ENCODE results near the gene GADD45B.

GADD45B gene

GRCh38 chr19:2429917-2430535 lies 45.9 kb upstream of the GADD45B start:
- TF ChIP-seq, protein P1, sequence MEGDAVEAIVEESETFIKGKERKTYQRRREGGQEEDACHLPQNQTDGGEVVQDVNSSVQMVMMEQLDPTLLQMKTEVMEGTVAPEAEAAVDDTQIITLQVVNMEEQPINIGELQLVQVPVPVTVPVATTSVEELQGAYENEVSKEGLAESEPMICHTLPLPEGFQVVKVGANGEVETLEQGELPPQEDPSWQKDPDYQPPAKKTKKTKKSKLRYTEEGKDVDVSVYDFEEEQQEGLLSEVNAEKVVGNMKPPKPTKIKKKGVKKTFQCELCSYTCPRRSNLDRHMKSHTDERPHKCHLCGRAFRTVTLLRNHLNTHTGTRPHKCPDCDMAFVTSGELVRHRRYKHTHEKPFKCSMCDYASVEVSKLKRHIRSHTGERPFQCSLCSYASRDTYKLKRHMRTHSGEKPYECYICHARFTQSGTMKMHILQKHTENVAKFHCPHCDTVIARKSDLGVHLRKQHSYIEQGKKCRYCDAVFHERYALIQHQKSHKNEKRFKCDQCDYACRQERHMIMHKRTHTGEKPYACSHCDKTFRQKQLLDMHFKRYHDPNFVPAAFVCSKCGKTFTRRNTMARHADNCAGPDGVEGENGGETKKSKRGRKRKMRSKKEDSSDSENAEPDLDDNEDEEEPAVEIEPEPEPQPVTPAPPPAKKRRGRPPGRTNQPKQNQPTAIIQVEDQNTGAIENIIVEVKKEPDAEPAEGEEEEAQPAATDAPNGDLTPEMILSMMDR (conservative IDR thresholded peaks at IDR 0.05; ENCODE audit: low read length) = no peak
- no peak for DNase-seq (ENCODE audit: low read depth)

GRCh38 chr19:2431318-2432055 lies 44.4 kb upstream of the GADD45B start:
- no peak for DNase-seq (ENCODE audit: low read depth)
- TF ChIP-seq, protein P1 (conservative IDR thresholded peaks at IDR 0.05; ENCODE audit: low read length) = no peak
- H3K4me3 ChIP-seq (ENCODE audit: low read length) = no peak overlapping the region

More at GRCh38 chr19:2429917-2430535, 45.9 kb upstream of the GADD45B start:
- no peak overlapping the region for H3K4me3 ChIP-seq (ENCODE audit: low read length)

DNA sequence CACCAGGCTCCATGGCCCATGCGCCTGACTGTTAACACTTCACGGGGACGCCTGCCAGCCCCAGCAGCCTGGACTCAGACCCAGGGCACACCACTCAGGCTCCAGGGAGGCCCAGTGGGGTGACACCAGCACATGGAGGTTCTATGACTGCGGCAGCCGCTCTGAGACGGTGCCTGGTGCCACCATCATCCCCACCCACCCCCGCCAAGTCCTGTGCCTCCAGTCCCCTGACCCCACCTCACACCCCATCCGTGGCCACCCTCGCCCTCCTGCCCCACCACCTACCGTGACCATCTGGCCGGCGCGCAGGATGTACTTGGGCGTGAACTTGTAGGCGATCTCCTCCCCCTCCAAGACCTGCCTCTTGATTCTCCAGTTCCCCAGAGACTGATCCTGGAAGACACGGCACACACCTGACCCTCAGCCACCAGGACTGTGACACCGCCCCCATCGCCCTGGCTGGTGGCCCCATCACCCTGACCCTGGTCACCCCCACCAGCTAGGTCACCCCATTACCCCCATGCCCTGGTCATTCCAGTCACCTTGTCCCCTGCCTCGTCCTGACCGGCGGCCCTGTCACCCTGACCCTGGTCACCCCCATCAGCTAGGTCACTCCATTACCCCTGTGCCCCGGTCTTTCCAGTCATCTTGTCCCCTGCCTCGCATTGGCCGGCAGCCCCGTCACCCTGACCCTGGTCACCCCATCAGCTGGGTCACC lies 43.6 kb upstream of the GADD45B start:
- DNase-seq (ENCODE audit: low read depth) = no peak

GRCh38 chr19:2433854-2434253 lies 42.1 kb upstream of the GADD45B start:
- no peak for DNase-seq (ENCODE audit: low read depth)

More for the DNA sequence above, 43.6 kb upstream of the GADD45B start:
- TF ChIP-seq, protein P1 (conservative IDR thresholded peaks at IDR 0.05; ENCODE audit: low read length) = no peak
- H3K4me3 ChIP-seq (ENCODE audit: low read length) = no peak overlapping the region

DNA sequence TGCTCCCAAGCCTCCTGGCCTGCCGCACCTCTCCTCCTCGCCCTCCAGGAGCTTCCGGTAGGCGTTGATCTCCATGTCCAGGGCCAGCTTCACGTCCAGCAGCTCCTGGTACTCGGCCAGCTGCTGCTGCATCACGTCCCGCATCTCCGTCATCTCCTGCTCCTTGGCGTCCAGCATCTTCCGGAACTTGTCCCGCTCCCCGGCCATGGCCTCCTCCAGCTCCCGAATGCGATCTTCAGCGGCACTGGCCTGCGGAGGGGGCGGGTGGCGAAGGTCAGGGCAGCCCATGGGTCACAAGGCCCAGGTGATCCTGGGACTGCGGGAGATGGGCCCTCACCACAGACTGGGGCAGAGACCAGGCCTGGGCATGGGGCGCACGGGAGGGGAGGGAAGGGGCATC lies 41.7 kb upstream of the GADD45B start:
- H3K4me3 ChIP-seq (ENCODE audit: low read length) = no peak overlapping the region
- TF ChIP-seq, protein P1 (conservative IDR thresholded peaks at IDR 0.05; ENCODE audit: low read length) = no peak
- DNase-seq (ENCODE audit: low read depth) = no peak

More at GRCh38 chr19:2433854-2434253, 42.1 kb upstream of the GADD45B start:
- TF ChIP-seq, protein P1 (conservative IDR thresholded peaks at IDR 0.05; ENCODE audit: low read length) = no peak
- no peak overlapping the region for H3K4me3 ChIP-seq (ENCODE audit: low read length)

DNA sequence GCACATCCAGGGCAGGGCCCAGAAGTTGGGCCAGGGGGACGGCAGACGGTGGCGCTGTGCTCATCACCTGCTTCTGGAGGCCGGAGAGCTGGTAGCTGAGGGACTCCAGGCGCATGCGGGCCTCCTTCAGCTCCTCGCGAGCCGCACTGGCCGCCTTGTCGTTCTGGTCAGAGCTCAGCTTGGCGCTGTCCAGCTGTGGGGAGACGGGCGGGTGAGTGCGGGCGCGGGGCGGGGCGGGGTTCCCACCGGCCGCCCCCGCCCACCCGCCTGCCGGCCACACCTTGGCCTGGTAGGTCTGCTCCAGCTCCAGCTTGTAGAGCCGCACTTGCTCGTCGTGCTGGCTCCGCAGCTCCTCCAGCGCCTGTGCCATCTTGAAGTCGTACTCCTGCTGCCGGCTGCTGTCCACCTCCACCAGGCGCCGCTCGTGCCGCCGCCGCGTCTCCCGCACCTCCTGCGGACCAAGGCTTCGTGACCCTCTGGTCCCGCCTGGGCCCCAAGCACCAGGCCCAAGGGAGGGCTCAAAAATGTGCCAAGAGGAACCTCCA lies 41.1 kb upstream of the GADD45B start:
- TF ChIP-seq, protein P1 (conservative IDR thresholded peaks at IDR 0.05; ENCODE audit: low read length) = no peak
- no peak for DNase-seq (ENCODE audit: low read depth)
- no peak overlapping the region for H3K4me3 ChIP-seq (ENCODE audit: low read length)
